Activated CD4-positive, alpha-beta memory T cell treated with anti-CD3 and anti-CD28 coated beads for 36 hours (primary cell): ENCODE results near the gene CRADD. TPM values are rescaled to one million over a fixed set of nuclear protein-coding genes. Genes with fewer than 3 reads are reported as not detected.
A peak's percentile ranks its signal among the peaks of the same experiment; 100 is the strongest.

Experiments
- CTCF ChIA-PET: fragments of 350-600 bp; sonication (Branson Sonifier 250); formaldehyde crosslinking; loops from one replicate; lab custom pipeline; 2021; ENCODE audit warnings: antibody characterized with exemption, inconsistent platforms; lab: Charles Lee
- POLR2A ChIA-PET: fragments of 350-600 bp; sonication (Branson Sonifier 250); formaldehyde crosslinking; loops from one replicate; lab custom pipeline; 2021; ENCODE audit warnings: antibody characterized with exemption; lab: Charles Lee
- DNase-seq: peaks from one replicate; pipeline ENCODE4 v3.0.0-alpha.2; 2020
- H3K27ac Mint-ChIP-seq: one replicate; pipeline ENCODE4 v1.8.0; 2021; ENCODE audit warnings: mixed read lengths
- H3K27me3 Mint-ChIP-seq: one replicate; pipeline ENCODE4 v1.8.0; 2021; ENCODE audit warnings: mixed read lengths
- H3K36me3 Mint-ChIP-seq: one replicate; pipeline ENCODE4 v1.8.0; 2021; ENCODE audit warnings: mixed read lengths
- H3K4me1 Mint-ChIP-seq: one replicate; pipeline ENCODE4 v1.8.0; 2021; ENCODE audit warnings: low read depth, mixed read lengths
- H3K4me3 Mint-ChIP-seq: one replicate; pipeline ENCODE4 v1.8.0; 2021; ENCODE audit warnings: mild to moderate bottlenecking, mixed read lengths
- H3K9me3 Mint-ChIP-seq: one replicate; pipeline ENCODE4 v1.8.0; 2021; ENCODE audit warnings: mixed read lengths
- intact Hi-C: fragments of 100-400 bp; cut with micrococcal nuclease; formaldehyde crosslinking; loops from one replicate; pipeline ENCODE4 v1.15.1; 2023
- total RNA-seq, 2 experiments: library from RNA; stranded (reverse); gene quantifications; one replicate each; pipeline ENCODE4 v1.2.3, GENCODE V29; 2021

CRADD gene
- total RNA-seq, 2 experiments from 2014 or later, result 8.9 to 10.4 TPM

- H3K4me3 Mint-ChIP-seq, result no peak overlapping the region
- no peaks in the 10 kb centered on the region for H3K27me3 Mint-ChIP-seq
- H3K9me3 Mint-ChIP-seq, result peaks cover 3% of the 10 kb centered on the region
- H3K27ac Mint-ChIP-seq, result no peak overlapping the region
- H3K4me1 Mint-ChIP-seq, result peaks cover 31% of the 10 kb centered on the region
- POLR2A ChIA-PET, result no interaction called here
- intact Hi-C loops, result no loop called here
- no peak for DNase-seq
- CTCF ChIA-PET, result interaction anchor here (0.7 kb wide), 1 partner anchor 31 kb away, joined by 3 read pairs; no protein-coding TSS in a partner anchor
- peaks cover 9% of the 10 kb centered on the region for H3K36me3 Mint-ChIP-seq
Measured at GRCh38 chr12:93848523-93849101, 171.4 kb downstream of the CRADD start.

GRCh38 chr12:93849946-93850345, 172.8 kb downstream of the CRADD start:
- H3K36me3 Mint-ChIP-seq, result peaks cover 9% of the 10 kb centered on the region

DNA sequence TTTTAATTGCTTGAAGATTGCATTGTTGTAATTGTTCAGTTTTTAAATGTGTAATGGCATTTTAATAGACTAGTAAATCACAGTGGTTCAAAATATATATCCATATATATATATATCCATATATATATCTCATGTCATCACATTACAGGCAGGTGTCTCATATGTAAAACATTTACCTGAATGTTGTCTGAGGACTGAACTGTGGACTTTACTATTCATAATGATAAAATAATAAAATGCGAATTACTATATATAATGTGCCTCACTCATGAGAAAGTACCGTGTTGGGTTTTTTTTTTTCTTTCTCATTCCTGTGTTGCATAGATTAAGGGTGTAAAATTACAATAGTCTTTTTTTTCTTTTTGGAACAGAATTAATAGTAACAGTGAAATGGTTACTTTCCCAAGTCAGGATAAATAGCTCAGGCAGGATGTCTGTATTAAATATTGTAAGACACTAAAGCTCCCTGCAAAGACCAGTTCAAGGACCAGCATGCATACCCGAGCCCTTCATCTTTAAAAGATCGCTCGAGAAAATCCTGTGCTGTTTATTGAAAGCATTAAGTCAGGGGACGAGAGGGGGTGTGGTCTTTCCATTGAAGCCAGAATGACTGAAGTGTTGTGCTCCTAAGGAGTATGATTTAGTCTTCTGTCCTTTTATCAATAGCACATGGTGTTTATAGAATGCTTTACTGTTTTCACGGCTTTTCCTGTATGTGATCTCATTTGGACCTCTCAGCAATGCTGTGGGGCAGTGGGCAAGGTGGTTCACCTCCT, 173.5 kb downstream of the CRADD start:
- H3K27me3 Mint-ChIP-seq, result no peaks in the 10 kb centered on the region
- no peak for DNase-seq
- peaks cover 9% of the 10 kb centered on the region for H3K36me3 Mint-ChIP-seq
- H3K27ac Mint-ChIP-seq, result no peak overlapping the region
- H3K9me3 Mint-ChIP-seq, result peaks cover 3% of the 10 kb centered on the region
- ChIA-PET POLR2A (interaction anchor here (0.7 kb wide), 1 partner anchor 52 kb away, joined by 3 read pairs; no protein-coding TSS in a partner anchor), CTCF (interaction anchor here (1.1 to 1.7 kb wide), 2 partner anchors 84 to 252 kb away, joined by 3 to 5 read pairs; no protein-coding TSS in a partner anchor)
- intact Hi-C loops, result no loop called here
- no peak overlapping the region for H3K4me3 Mint-ChIP-seq
- H3K4me1 Mint-ChIP-seq, result peaks cover 31% of the 10 kb centered on the region

More at GRCh38 chr12:93849946-93850345, 172.8 kb downstream of the CRADD start:
- intact Hi-C loops, result no loop called here
- DNase-seq, result no peak
- Mint-ChIP-seq H3K27ac (no peak overlapping the region), H3K4me1 (peaks cover 31% of the 10 kb centered on the region), H3K27me3 (no peaks in the 10 kb centered on the region), H3K4me3 (no peak overlapping the region), H3K9me3 (peaks cover 3% of the 10 kb centered on the region)
- POLR2A ChIA-PET, result no interaction called here
- CTCF ChIA-PET, result no interaction called here

DNA sequence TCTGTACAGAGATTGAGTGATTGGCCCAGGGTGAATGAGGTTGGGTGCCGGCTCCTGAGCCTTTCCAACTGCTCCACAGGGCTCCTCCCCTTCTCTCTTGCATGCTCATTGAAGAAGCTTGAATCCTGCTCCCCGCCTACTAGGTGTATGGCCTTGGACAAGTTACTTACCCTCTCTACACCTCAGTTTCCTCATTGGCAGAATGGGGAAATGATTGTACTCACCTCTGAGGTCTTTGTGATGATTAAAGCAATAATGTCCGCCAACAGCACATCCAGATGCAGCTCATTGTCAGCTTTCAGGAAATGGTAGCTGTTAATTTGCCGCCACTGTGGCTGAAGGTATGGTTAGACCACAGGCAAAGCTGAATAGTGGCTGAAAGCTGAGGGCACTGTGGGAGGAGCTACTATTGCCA, 174.1 kb downstream of the CRADD start:
- peaks cover 9% of the 10 kb centered on the region for H3K36me3 Mint-ChIP-seq
- H3K27ac Mint-ChIP-seq, result no peak overlapping the region
- H3K4me1 Mint-ChIP-seq, result peaks cover 30% of the 10 kb centered on the region
- H3K9me3 Mint-ChIP-seq, result peaks cover 3% of the 10 kb centered on the region
- no peaks in the 10 kb centered on the region for H3K27me3 Mint-ChIP-seq
- no peak overlapping the region for H3K4me3 Mint-ChIP-seq
- ChIA-PET POLR2A (interaction anchor here (0.7 kb wide), 1 partner anchor 53 kb away, joined by 3 read pairs; no protein-coding TSS in a partner anchor), CTCF (interaction anchor here (1.1 to 1.7 kb wide), 2 partner anchors 84 to 251 kb away, joined by 3 to 5 read pairs; no protein-coding TSS in a partner anchor)
- peak; percentile 60 for DNase-seq
- intact Hi-C loops, result no loop called here

DNA sequence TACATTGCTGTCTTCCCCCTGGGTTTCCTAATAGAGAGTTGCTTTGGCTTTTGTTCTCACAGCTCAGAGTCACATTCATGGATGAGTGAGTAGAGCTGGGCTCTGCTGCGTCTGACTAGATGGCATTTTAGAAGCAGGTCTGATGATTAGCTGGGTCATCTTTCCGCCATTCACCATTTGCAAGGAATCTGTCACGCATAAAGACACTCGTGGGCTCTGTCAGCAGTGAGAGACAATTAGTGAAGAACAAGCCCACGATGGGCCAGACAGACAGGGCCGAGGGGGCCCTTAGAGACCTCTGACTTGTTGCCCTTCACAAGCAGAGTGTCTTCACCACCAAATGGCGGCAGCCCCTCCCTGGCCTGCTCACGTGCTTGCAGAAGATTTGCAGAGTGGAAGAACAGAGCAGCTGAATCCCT, 175.0 kb downstream of the CRADD start:
- ChIA-PET POLR2A (no interaction called here), CTCF (no interaction called here)
- intact Hi-C loops, result no loop called here
- no peaks in the 10 kb centered on the region for H3K27me3 Mint-ChIP-seq
- peaks cover 9% of the 10 kb centered on the region for H3K36me3 Mint-ChIP-seq
- H3K27ac Mint-ChIP-seq, result no peak overlapping the region
- DNase-seq, result no peak
- peaks cover 27% of the 10 kb centered on the region for H3K4me1 Mint-ChIP-seq
- peaks cover 3% of the 10 kb centered on the region for H3K9me3 Mint-ChIP-seq
- no peak overlapping the region for H3K4me3 Mint-ChIP-seq

DNA sequence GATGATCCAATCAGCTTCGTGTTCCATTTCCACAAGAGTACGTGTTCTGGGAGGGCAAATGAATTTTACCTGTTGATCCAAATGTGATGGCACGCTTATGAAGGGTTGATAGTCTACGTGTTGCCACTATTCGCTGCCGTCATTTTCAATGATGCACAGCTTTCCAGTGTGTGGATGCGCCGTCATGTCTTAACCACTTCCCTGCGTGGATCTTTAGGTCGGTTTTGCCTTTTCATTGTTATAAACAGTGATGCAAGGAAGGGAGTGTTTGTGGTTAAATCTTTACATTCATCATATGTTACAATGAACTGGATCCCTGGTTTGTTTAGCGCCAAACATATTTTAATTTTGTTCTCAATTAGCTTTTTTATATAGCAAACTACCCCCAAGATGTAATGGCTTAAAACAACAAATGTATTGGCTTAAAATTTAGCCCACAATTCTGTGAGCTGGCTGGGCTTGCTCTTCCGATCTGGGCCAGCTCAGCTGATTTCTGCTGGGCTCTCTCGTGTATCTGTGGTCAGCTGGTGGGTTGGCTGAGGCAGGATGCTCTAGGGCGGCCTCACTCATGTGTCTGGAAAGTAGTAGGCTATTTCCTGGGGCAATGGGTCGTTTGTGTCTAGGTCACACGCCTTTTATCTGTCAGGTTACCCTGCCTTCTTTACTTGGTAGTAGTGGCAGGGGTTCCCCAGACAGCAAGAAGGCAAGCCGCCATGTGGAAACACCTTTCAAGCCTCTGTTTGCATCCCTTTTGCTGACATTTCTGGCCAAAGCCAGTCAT, 176.7 kb downstream of the CRADD start:
- intact Hi-C loops, result no loop called here
- CTCF ChIA-PET, result interaction anchor here (0.7 kb wide), 1 partner anchor 572 kb away, joined by 3 read pairs; no protein-coding TSS in a partner anchor
- no peak overlapping the region for H3K27ac Mint-ChIP-seq
- H3K9me3 Mint-ChIP-seq, result no peaks in the 10 kb centered on the region
- H3K27me3 Mint-ChIP-seq, result no peaks in the 10 kb centered on the region
- H3K4me1 Mint-ChIP-seq, result peaks cover 11% of the 10 kb centered on the region
- no peak overlapping the region for H3K4me3 Mint-ChIP-seq
- POLR2A ChIA-PET, result no interaction called here
- DNase-seq, result no peak
- H3K36me3 Mint-ChIP-seq, result peaks cover 4% of the 10 kb centered on the region

- Mint-ChIP-seq H3K4me1 (peaks cover 9% of the 10 kb centered on the region), H3K27me3 (no peaks in the 10 kb centered on the region), H3K9me3 (no peaks in the 10 kb centered on the region), H3K4me3 (no peak overlapping the region), H3K27ac (no peak overlapping the region), H3K36me3 (peaks cover under 1% of the 10 kb centered on the region)
- CTCF ChIA-PET, result no interaction called here
- intact Hi-C loops, result no loop called here
- DNase-seq, result no peak
- POLR2A ChIA-PET, result no interaction called here
Measured at GRCh38 chr12:93855261-93855660, 178.1 kb downstream of the CRADD start.

GRCh38 chr12:93856611-93857010, 179.4 kb downstream of the CRADD start:
- H3K27ac Mint-ChIP-seq, result no peak overlapping the region
- peaks cover 12% of the 10 kb centered on the region for H3K4me1 Mint-ChIP-seq
- H3K27me3 Mint-ChIP-seq, result no peaks in the 10 kb centered on the region
- ChIA-PET POLR2A (no interaction called here), CTCF (no interaction called here)
- no peak overlapping the region for H3K4me3 Mint-ChIP-seq
- DNase-seq, result no peak
- intact Hi-C loops, result no loop called here
- no peaks in the 10 kb centered on the region for H3K9me3 Mint-ChIP-seq
- no peaks in the 10 kb centered on the region for H3K36me3 Mint-ChIP-seq

- no peak for DNase-seq
- ChIA-PET CTCF (interaction anchor here (0.6 kb wide), 1 partner anchor 261 kb away, joined by 3 read pairs; no protein-coding TSS in a partner anchor), POLR2A (no interaction called here)
- Mint-ChIP-seq H3K27me3 (no peaks in the 10 kb centered on the region), H3K4me1 (peaks cover 12% of the 10 kb centered on the region), H3K36me3 (peaks cover 2% of the 10 kb centered on the region), H3K4me3 (no peak overlapping the region), H3K27ac (no peak overlapping the region), H3K9me3 (no peaks in the 10 kb centered on the region)
- intact Hi-C loops, result no loop called here
Measured at GRCh38 chr12:93857279-93857938, 180.2 kb downstream of the CRADD start.

GRCh38 chr12:93857991-93858447, 180.8 kb downstream of the CRADD start:
- DNase-seq, result no peak
- Mint-ChIP-seq H3K27ac (no peak overlapping the region), H3K4me1 (peaks cover 12% of the 10 kb centered on the region), H3K27me3 (no peaks in the 10 kb centered on the region), H3K4me3 (no peak overlapping the region), H3K36me3 (peaks cover 2% of the 10 kb centered on the region), H3K9me3 (no peaks in the 10 kb centered on the region)
- ChIA-PET POLR2A (no interaction called here), CTCF (no interaction called here)
- intact Hi-C loops, result no loop called here

- intact Hi-C loops, result no loop called here
- CTCF ChIA-PET, result interaction anchor here (0.6 to 1.3 kb wide), 4 partner anchors 85 to 241 kb away, joined by 3 to 5 read pairs (median 3); no protein-coding TSS in a partner anchor
- Mint-ChIP-seq H3K4me1 (peaks cover 12% of the 10 kb centered on the region), H3K27me3 (no peaks in the 10 kb centered on the region), H3K27ac (no peak overlapping the region), H3K9me3 (peaks cover 15% of the 10 kb centered on the region), H3K4me3 (no peak overlapping the region), H3K36me3 (peaks cover 4% of the 10 kb centered on the region)
- POLR2A ChIA-PET, result interaction anchor here (0.6 to 1.1 kb wide), 3 partner anchors 12 to 76 kb away, joined by 3 to 5 read pairs (median 3); no protein-coding TSS in a partner anchor
- DNase-seq, result no peak
Measured at GRCh38 chr12:93860668-93861373, 183.6 kb downstream of the CRADD start.
